Heart left ventricle (tissue), 16 donors: ENCODE results near the gene PTPN1. TPM values are rescaled to one million over a fixed set of nuclear protein-coding genes. Genes with fewer than 3 reads are reported as not detected.

ENCODE experiments used
- ATAC-seq, 4 donors: fragments of 200-7000 bp; cut with Tn5 transposase; one replicate each; pipeline ENCODE4 v1.9.1; 2020 to 2022; ENCODE audit warnings: moderate library complexity in 4 of 4, mild to moderate bottlenecking in 3 of 4, moderate number of reproducible peaks in 1 of 4
- DNase-seq, 5 donors: peaks; one replicate each; pipeline ENCODE4 v3.0.0-alpha.2; 2020
- H3K27ac ChIP-seq, 12 donors: fragments of 200-600 bp; sonication (generic) in 4 of 12; one replicate each; pipeline versions ENCODE4 v1.5.0 to v1.8.0; 2016 to 2022; ENCODE audit warnings: mild to moderate bottlenecking in 2 of 12
- H3K27me3 ChIP-seq, 9 donors: fragments of 200-600 bp; sonication (generic) in 2 of 9; one replicate each; pipeline versions ENCODE4 v1.5.1 to v1.8.0; 2016 to 2022; ENCODE audit warnings: mild to moderate bottlenecking in 3 of 9
- H3K36me3 ChIP-seq, 9 donors: fragments of 200-600 bp; sonication (generic) in 2 of 9; one replicate each; pipeline versions ENCODE4 v1.5.0 to v1.8.0; 2018 to 2022; ENCODE audit warnings: mild to moderate bottlenecking in 2 of 9
- H3K4me1 ChIP-seq, 12 donors: fragments of 200-600 bp; sonication (generic) in 4 of 12; one replicate each; pipeline versions ENCODE4 v1.5.0 to v1.8.0; 2016 to 2022; ENCODE audit warnings: mild to moderate bottlenecking in 3 of 12
- H3K4me3 ChIP-seq, 12 donors: fragments of 200-600 bp; sonication (generic) in 4 of 12; one replicate each; pipeline versions ENCODE4 v1.5.0 to v1.8.0; 2017 to 2022; ENCODE audit warnings: mild to moderate bottlenecking in 9 of 12, moderate library complexity in 4 of 12
- H3K9me3 ChIP-seq, 12 donors: fragments of 200-600 bp; sonication (generic) in 4 of 12; one replicate each; pipeline versions ENCODE4 v1.5.0 to v1.8.0; 2016 to 2022; ENCODE audit warnings: mild to moderate bottlenecking in 1 of 12
- POLR2A ChIP-seq, 2 donors: fragments of 450-650 bp; IDR thresholded peaks; one replicate each; pipeline ENCODE4 v1.6.1; 2017; ENCODE audit warnings: antibody characterized with exemption in 2 of 2, mild to moderate bottlenecking in 2 of 2, moderate library complexity in 2 of 2
- WGBS, 4 donors: extraction: QIAGEN DNeasy Blood & Tissue Kit in 2 of 4; methylation state at CpG; one replicate each; pipeline versions ENCODE4 v1.1.5 to v1.1.7; 2013 to 2018; 5-methylcytosine and 5-hydroxymethylcytosine counted together
- intact Hi-C, 10 donors: fragments of 100-400 bp; cut with DNase I; formaldehyde crosslinking; loops; one replicate each; pipeline versions ENCODE4 v1.11.1 to v1.14.2; 2022
- polyA plus RNA-seq, 2 donors: library from polyadenylated mRNA; stranded (reverse); fragments of 200-250 nt; gene quantifications; one replicate each; pipeline ENCODE4 v1.2.3, GENCODE V29; 2013
- total RNA-seq, 9 donors: library from RNA; depleted of rRNA in 2 of 9; stranded (reverse); fragments of >200 nt in 2 of 9; fragmentation: NEBNext Ultra II Directional in 3 of 9; extraction: Animal tissue kit (Norgen Biotek cat#: 25700) in 3 of 9; gene quantifications; one replicate each; pipeline versions ENCODE4 v1.1.0 to v1.2.4, GENCODE V29; 2016 to 2023
- TF ChIP-seq, protein P1 (sequence below), 12 donors: fragments of 200-600 bp; sonication (generic) in 4 of 12; IDR thresholded peaks; one replicate each; pipeline versions ENCODE4 v1.5.0 to v1.8.0; 2018 to 2022; ENCODE audit warnings: antibody characterized with exemption in 12 of 12, mild to moderate bottlenecking in 5 of 12
- donor health status: ischemic (EF 13 %, LVEDD 7.1; RV severe dilation, severe dysfunction).
- donor health status: healthy with polysubstance abuse.
- donor health status: DM: no; HTN: yes; CAD: no.
- donor health status: DM: no; HTN: no; CAD: no.
- donor health status: ischemic (EF 25% LVEDD 6.9; RV normal size, moderate dysfunction).
- donor health status: ischemic (EF 25% LVEDD 5.7; RV mildly dilated, moderate dysfunction).
- donor health status: healthy.
- donor health status: DM: yes; HTN: yes; CAD: no.
- donor health status: ischemic (EF 35%, LVEDD 5.7; RV mildly dilated, moderate dysfunction).
- donor health status: nonischemic (EF 11% LVEDD 7.7; RV severe dilation, severe dysfunction).
- donor health status: DM: yes; HTN: yes; CAD: no.
- donor health status: PGD.
- donor health status: ischemic (EF 29% LVEDD 5.4; RV normal size, mild dysfunction).
- donor health status: nonischemic (EF 23%, LVEDD 6.1; RV moderate dilation, normal function).

The PTPN1 gene
- total and polyA plus RNA-seq, 11 donors: 18.5 to 93.8 (median 32.0) TPM

GRCh38 chr20:50545126-50545525 is 34.9 kb downstream of the PTPN1 start:
- Histone ChIP-seq H3K36me3 (peaks cover 0 to 16% (median 6%) of the 10 kb centered on the region in 9 donors), H3K27me3 (no peaks in the 10 kb centered on the region), H3K9me3 (no peaks in the 10 kb centered on the region), H3K4me1 (peaks cover 13 to 100% (median 59%) of the 10 kb centered on the region in 12 donors), H3K4me3 (no peak overlapping the region), H3K27ac (peak overlapping the region in 1 of 12 donors; percentile 33)
- DNase-seq (no peak), ATAC-seq (no peak)
- intact Hi-C loops: no loop called here
- TF ChIP-seq, protein P1, sequence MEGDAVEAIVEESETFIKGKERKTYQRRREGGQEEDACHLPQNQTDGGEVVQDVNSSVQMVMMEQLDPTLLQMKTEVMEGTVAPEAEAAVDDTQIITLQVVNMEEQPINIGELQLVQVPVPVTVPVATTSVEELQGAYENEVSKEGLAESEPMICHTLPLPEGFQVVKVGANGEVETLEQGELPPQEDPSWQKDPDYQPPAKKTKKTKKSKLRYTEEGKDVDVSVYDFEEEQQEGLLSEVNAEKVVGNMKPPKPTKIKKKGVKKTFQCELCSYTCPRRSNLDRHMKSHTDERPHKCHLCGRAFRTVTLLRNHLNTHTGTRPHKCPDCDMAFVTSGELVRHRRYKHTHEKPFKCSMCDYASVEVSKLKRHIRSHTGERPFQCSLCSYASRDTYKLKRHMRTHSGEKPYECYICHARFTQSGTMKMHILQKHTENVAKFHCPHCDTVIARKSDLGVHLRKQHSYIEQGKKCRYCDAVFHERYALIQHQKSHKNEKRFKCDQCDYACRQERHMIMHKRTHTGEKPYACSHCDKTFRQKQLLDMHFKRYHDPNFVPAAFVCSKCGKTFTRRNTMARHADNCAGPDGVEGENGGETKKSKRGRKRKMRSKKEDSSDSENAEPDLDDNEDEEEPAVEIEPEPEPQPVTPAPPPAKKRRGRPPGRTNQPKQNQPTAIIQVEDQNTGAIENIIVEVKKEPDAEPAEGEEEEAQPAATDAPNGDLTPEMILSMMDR (IDR thresholded peaks at IDR 0.05): no peak
- no peak for TF ChIP-seq POLR2A (IDR thresholded peaks at IDR 0.05)
- WGBS, 4 donors: 88 to 94% (median 91%) methylated on average over 5 of the region's 5 CpGs

DNA sequence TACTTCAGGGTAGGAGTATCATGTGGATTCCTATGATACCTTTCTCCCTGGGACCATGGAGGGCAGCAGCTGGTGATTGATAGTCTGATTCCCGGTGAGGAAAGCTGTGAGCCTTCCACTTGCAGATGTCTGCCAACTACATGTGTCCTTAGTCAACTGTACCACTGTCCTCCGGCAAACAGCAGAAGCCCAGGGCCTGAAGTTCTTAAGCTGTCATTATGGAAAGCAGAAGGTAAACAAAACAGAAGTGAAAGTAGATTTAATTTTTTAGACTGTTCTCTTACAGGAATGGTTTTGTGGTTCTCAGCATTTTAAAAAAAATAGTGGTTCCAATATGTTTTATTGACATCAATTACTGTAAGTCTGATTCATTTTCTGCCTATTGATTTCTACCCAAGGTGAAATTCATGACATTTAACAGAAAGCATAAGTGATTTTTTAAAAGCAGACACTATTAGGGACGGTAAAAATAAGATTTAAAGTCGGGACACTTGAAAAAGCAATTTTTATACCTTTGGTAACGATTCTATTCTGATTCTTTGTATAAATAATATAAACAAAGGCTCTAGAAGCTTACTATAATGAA is 36.6 kb downstream of the PTPN1 start:
- ATAC-seq (peak; percentile 44 to 72 (median 55)), DNase-seq (no peak)
- no peaks in the 10 kb centered on the region for H3K27me3 ChIP-seq
- TF ChIP-seq POLR2A (IDR thresholded peaks at IDR 0.05): no peak
- TF ChIP-seq, protein P1 (IDR thresholded peaks at IDR 0.05): no peak
- H3K27ac ChIP-seq: peak overlapping the region in 3 of 12 donors; percentile 19 to 83 (median 23)
- 69 to 74% (median 70%) methylated on average over 5 of the region's 5 CpGs for WGBS, 4 donors
- peak overlapping the region in 1 of 12 donors; percentile 24 for H3K4me3 ChIP-seq
- peaks cover 0 to 23% (median 6%) of the 10 kb centered on the region in 9 donors for H3K36me3 ChIP-seq
- peaks cover 1 to 96% (median 51%) of the 10 kb centered on the region in 12 donors for H3K4me1 ChIP-seq
- no peaks in the 10 kb centered on the region for H3K9me3 ChIP-seq
- intact Hi-C loops: no loop called here

- H3K9me3 ChIP-seq: no peaks in the 10 kb centered on the region
Observed at GRCh38 chr20:50547964-50548363, 37.8 kb downstream of the PTPN1 start.

DNA sequence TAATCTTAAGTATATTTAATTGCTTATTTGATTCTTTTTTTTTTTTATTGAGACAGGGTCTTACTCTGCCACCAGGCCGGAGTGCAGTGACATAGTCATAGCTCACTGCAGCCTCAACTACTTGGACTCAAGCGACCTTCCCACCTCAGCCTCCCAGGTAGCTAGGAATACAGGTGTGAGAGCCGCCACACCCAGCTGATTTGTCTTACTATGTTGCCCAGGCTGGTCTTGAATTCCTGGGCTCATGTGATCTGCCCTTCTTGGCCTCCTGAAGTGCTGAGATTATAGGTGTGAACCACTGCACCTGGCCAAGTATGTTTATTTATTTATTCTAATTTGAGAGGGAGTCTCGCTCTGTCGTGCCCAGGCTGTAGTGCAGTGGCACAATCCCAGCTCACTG is 38.2 kb downstream of the PTPN1 start:
- H3K27ac ChIP-seq: peak overlapping the region in 1 of 12 donors; percentile 83
- DNase-seq: no peak
- H3K9me3 ChIP-seq: no peaks in the 10 kb centered on the region
- peaks cover 0 to 23% (median 6%) of the 10 kb centered on the region in 9 donors for H3K36me3 ChIP-seq
- ATAC-seq: no peak
- WGBS, 4 donors: 90 to 95% (median 92%) methylated on average over 5 of the region's 5 CpGs
- TF ChIP-seq, protein P1 (IDR thresholded peaks at IDR 0.05): no peak
- TF ChIP-seq POLR2A (IDR thresholded peaks at IDR 0.05): no peak
- intact Hi-C loops: no loop called here
- no peak overlapping the region for H3K4me3 ChIP-seq
- H3K27me3 ChIP-seq: no peaks in the 10 kb centered on the region
- H3K4me1 ChIP-seq: peaks cover 0 to 80% (median 35%) of the 10 kb centered on the region in 12 donors

More at GRCh38 chr20:50547964-50548363, 37.8 kb downstream of the PTPN1 start:
- no peaks in the 10 kb centered on the region for H3K27me3 ChIP-seq
- ATAC-seq (no peak), DNase-seq (no peak)
- H3K36me3 ChIP-seq: peaks cover 0 to 23% (median 6%) of the 10 kb centered on the region in 9 donors
- H3K27ac ChIP-seq: peak overlapping the region in 1 of 12 donors; percentile 83
- peaks cover 0 to 84% (median 40%) of the 10 kb centered on the region in 12 donors for H3K4me1 ChIP-seq
- H3K4me3 ChIP-seq: no peak overlapping the region
- TF ChIP-seq POLR2A (IDR thresholded peaks at IDR 0.05): no peak
- TF ChIP-seq, protein P1 (IDR thresholded peaks at IDR 0.05): no peak
- WGBS, 4 donors: 85 to 87% (median 86%) methylated on average over 6 of the region's 6 CpGs
- intact Hi-C loops: no loop called here
